ENCODE measurements around the gene GARIN3.

Gene GARIN3

GRCh38 chr5:157182143-157182757, 16.2 kb upstream of the GARIN3 start:
- TF ChIP-seq, protein P1, sequence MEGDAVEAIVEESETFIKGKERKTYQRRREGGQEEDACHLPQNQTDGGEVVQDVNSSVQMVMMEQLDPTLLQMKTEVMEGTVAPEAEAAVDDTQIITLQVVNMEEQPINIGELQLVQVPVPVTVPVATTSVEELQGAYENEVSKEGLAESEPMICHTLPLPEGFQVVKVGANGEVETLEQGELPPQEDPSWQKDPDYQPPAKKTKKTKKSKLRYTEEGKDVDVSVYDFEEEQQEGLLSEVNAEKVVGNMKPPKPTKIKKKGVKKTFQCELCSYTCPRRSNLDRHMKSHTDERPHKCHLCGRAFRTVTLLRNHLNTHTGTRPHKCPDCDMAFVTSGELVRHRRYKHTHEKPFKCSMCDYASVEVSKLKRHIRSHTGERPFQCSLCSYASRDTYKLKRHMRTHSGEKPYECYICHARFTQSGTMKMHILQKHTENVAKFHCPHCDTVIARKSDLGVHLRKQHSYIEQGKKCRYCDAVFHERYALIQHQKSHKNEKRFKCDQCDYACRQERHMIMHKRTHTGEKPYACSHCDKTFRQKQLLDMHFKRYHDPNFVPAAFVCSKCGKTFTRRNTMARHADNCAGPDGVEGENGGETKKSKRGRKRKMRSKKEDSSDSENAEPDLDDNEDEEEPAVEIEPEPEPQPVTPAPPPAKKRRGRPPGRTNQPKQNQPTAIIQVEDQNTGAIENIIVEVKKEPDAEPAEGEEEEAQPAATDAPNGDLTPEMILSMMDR (conservative IDR thresholded peaks at IDR 0.05; ENCODE audit: low read length), result no peak
- DNase-seq (ENCODE audit: low read depth), result no peak
- no peak overlapping the region for H3K4me3 ChIP-seq (ENCODE audit: low read length)

- no peak for DNase-seq (ENCODE audit: low read depth)
- TF ChIP-seq, protein P1 (conservative IDR thresholded peaks at IDR 0.05; ENCODE audit: low read length), result no peak
- H3K4me3 ChIP-seq (ENCODE audit: low read length), result no peak within 1 kb of the TSS
These were observed 14.6 kb upstream of the GARIN3 start, which contains the start of gene ITK for GRCh38 chr5:157180374-157181264. Gene ITK, plus strand, starts transcription at chr5:157180840. Its CDS starts 138 bp downstream, at chr5:157180978.

- TF ChIP-seq, protein P1 (conservative IDR thresholded peaks at IDR 0.05; ENCODE audit: low read length), result no peak
- H3K4me3 ChIP-seq (ENCODE audit: low read length), result no peak overlapping the region
- DNase-seq (ENCODE audit: low read depth), result no peak
These were observed 12.9 kb upstream of the GARIN3 start for GRCh38 chr5:157178966-157179365.

DNA sequence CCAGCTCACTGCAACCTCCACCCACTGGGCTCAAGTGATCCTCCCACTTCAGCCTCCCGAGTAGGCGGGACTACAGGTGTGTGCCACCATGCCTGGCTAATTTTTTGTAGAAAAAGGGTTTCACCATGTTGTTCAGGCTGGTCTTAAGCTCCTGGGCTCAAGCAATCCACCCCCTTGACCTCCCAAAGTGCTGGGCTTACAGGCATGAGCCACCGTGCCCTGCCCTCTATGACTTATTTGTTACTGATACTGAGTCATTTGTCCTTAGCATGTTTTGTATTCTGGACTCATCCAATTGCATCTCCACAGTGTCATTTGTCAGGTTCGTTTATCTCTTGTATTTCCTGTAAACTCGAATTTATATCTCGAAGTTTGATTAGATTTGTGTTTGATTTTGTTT, 11.9 kb upstream of the GARIN3 start:
- H3K4me3 ChIP-seq (ENCODE audit: low read length), result no peak overlapping the region
- TF ChIP-seq, protein P1 (conservative IDR thresholded peaks at IDR 0.05; ENCODE audit: low read length), result no peak
- no peak for DNase-seq (ENCODE audit: low read depth)

- no peak for DNase-seq (ENCODE audit: low read depth)
- TF ChIP-seq, protein P1 (conservative IDR thresholded peaks at IDR 0.05; ENCODE audit: low read length), result no peak
- H3K4me3 ChIP-seq (ENCODE audit: low read length), result no peak overlapping the region
These were observed 9.1 kb upstream of the GARIN3 start for GRCh38 chr5:157175071-157175612.

DNA sequence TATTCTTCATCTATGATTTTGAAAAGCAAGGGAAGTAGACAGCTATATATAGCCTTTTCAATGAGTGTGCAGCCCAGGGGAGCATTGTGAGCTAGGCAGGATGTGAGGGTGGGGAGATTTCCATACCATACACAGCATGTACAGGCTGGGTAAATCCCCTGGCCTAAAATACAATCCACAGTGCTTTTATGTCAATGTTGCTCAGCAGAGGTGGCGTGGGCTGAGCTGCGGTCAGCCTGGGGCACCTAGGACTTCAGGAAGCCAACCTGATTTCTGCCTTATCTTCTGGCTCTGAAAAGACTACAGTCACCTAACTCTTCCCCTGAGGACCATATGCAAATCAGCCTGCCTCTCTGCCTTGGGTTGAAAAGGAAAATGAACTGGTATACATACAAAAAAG, 6.3 kb upstream of the GARIN3 start:
- H3K4me3 ChIP-seq (ENCODE audit: low read length), result no peak overlapping the region
- TF ChIP-seq, protein P1 (conservative IDR thresholded peaks at IDR 0.05; ENCODE audit: low read length), result no peak
- DNase-seq (ENCODE audit: low read depth), result no peak
